ENCODE data around the gene PPFIA3. TPM values are rescaled to one million over a fixed set of nuclear protein-coding genes. Genes with fewer than 3 reads are reported as not detected.

Gene PPFIA3
- polyA plus RNA-seq, 3 donors: 6.7 to 9.4 (median 9.0) TPM

GRCh38 chr19:49097453-49098288, 21.7 kb upstream of the PPFIA3 start:
- peak; percentile 52 for DNase-seq

GRCh38 chr19:49098795-49099194, 20.5 kb upstream of the PPFIA3 start:
- DNase-seq: no peak

- no peak for DNase-seq
Measured at GRCh38 chr19:49101160-49101559, 18.2 kb upstream of the PPFIA3 start.

- no peak for DNase-seq
Measured at GRCh38 chr19:49102303-49102702, 17.0 kb upstream of the PPFIA3 start.

- DNase-seq: no peak
Measured at GRCh38 chr19:49103331-49104085, 15.8 kb upstream of the PPFIA3 start.

GRCh38 chr19:49104229-49104864, 15.0 kb upstream of the PPFIA3 start:
- DNase-seq: peak; percentile 65

GRCh38 chr19:49106648-49107135, 12.7 kb upstream of the PPFIA3 start:
- no peak for DNase-seq

- DNase-seq: no peak
Measured at GRCh38 chr19:49107625-49108459, 11.5 kb upstream of the PPFIA3 start.

- no peak for DNase-seq
Measured at GRCh38 chr19:49109051-49109450, 10.3 kb upstream of the PPFIA3 start.

- no peak for DNase-seq
Measured at GRCh38 chr19:49109569-49110233, 9.6 kb upstream of the PPFIA3 start.

GRCh38 chr19:49110567-49110966, 8.8 kb upstream of the PPFIA3 start:
- no peak for DNase-seq

GRCh38 chr19:49111218-49111998, 7.9 kb upstream of the PPFIA3 start:
- no peak for DNase-seq

- DNase-seq: peak; percentile 72
Measured at GRCh38 chr19:49113762-49114629, 5.3 kb upstream of the PPFIA3 start, which contains the start of gene LIN7B. TSS of gene LIN7B (plus strand) at chr19:49114370. CDS start at chr19:49114405, 35 bp downstream.

- DNase-seq: peak; percentile 70
Measured at GRCh38 chr19:49114630-49115363, 4.5 kb upstream of the PPFIA3 start.

- no peak for DNase-seq
Measured at GRCh38 chr19:49116544-49116943, 2.8 kb upstream of the PPFIA3 start.

GRCh38 chr19:49117677-49118564, 1.4 kb upstream of the PPFIA3 start:
- DNase-seq: no peak
